Smooth muscle cell (in vitro differentiated cells): ENCODE results near the gene RAB40C. TPM values are rescaled to one million over a fixed set of nuclear protein-coding genes. Genes with fewer than 3 reads are reported as not detected.
A peak's percentile ranks its signal among the peaks of the same experiment; 100 is the strongest.

Source experiments
- DNase-seq: peaks from one replicate; lab custom pipeline; 2025; ENCODE audit not compliant: unreplicated experiment; lab: John Stamatoyannopoulos, UW
- H2AFZ ChIP-seq: fragments of 200-600 bp; sonication (generic); 2 replicates; pipeline ENCODE4 v1.6.0; 2016; ENCODE audit warnings: antibody characterized with exemption, low read depth, mild to moderate bottlenecking
- H3F3A ChIP-seq: fragments of 200-600 bp; sonication (generic); 2 replicates; pipeline ENCODE4 v1.6.0; 2017; ENCODE audit warnings: antibody characterized with exemption, low read depth
- H3K27ac ChIP-seq: fragments of 200-600 bp; sonication (generic); 2 replicates; pipeline ENCODE4 v1.5.1; 2016; ENCODE audit warnings: low read depth, mild to moderate bottlenecking
- H3K27me3 ChIP-seq: fragments of 200-600 bp; sonication (generic); 2 replicates; pipeline ENCODE4 v1.6.1; 2016; ENCODE audit warnings: low read depth, mild to moderate bottlenecking
- H3K36me3 ChIP-seq: fragments of 200-600 bp; sonication (generic); 2 replicates; pipeline ENCODE4 v1.5.1; 2016; ENCODE audit warnings: low read depth
- H3K4me1 ChIP-seq: fragments of 200-600 bp; sonication (generic); 2 replicates; pipeline ENCODE4 v1.5.1; 2016; ENCODE audit warnings: low read depth
- H3K4me2 ChIP-seq: fragments of 200-600 bp; sonication (generic); 2 replicates; pipeline ENCODE4 v1.6.0; 2016; ENCODE audit warnings: mild to moderate bottlenecking
- H3K4me3 ChIP-seq: fragments of 200-600 bp; sonication (generic); 2 replicates; pipeline ENCODE4 v1.5.1; 2016; ENCODE audit warnings: mild to moderate bottlenecking
- H3K79me2 ChIP-seq: fragments of 200-600 bp; sonication (generic); 2 replicates; pipeline ENCODE4 v1.6.0; 2016; ENCODE audit warnings: low read depth, mild to moderate bottlenecking
- H3K9ac ChIP-seq: fragments of 200-600 bp; sonication (generic); 2 replicates; pipeline ENCODE4 v1.6.0; 2016; ENCODE audit warnings: low read depth
- H3K9me3 ChIP-seq: fragments of 200-600 bp; sonication (generic); replicated peaks from 2 replicates; pipeline ENCODE4 v1.5.1; 2016; ENCODE audit warnings: low read depth
- H4K20me1 ChIP-seq: fragments of 200-600 bp; sonication (generic); 2 replicates; pipeline ENCODE4 v1.6.0; 2016; ENCODE audit warnings: low read depth
- CTCF ChIP-seq: fragments of 200-600 bp; sonication (generic); IDR thresholded peaks from 2 replicates; pipeline ENCODE4 v1.5.1; 2017; ENCODE audit warnings: borderline replicate concordance, mild to moderate bottlenecking, antibody characterized with exemption; ENCODE audit not compliant: insufficient read depth, poor library complexity, severe bottlenecking
- WGBS: methylation state at CpG from one replicate; pipeline ENCODE4 v1.1.7; 2016; ENCODE audit warnings: low lambda C conversion rate; 5-methylcytosine and 5-hydroxymethylcytosine counted together
- polyA plus RNA-seq: library from polyadenylated mRNA; unstranded; fragments of >200 nt; fragmentation: Nextera tagmentation; extraction: Ambion mirVana; gene quantifications from 2 replicates; pipeline ENCODE4 v1.2.1, GENCODE V29; 2016
- total RNA-seq: library from RNA; depleted of rRNA; stranded (reverse); fragments of >200 nt; gene quantifications from 2 replicates; pipeline ENCODE4 v1.2.3, GENCODE V29; 2014

Gene RAB40C
- total and polyA plus RNA-seq, 2 experiments from 2014 or later = 21.2 to 28.3 TPM

- H3K4me1 ChIP-seq = peaks cover 6% of the 10 kb centered on the region
- H3K27me3 ChIP-seq = no peaks in the 10 kb centered on the region
- H3K4me2 ChIP-seq = peak overlapping the region; percentile 93
- no peak for DNase-seq
- no peaks in the 10 kb centered on the region for H3K36me3 ChIP-seq
- H2AFZ ChIP-seq = no peak overlapping the region
- no peak overlapping the region for H3K4me3 ChIP-seq
- WGBS = 89% methylated on average over 15 of the region's 15 CpGs
- H4K20me1 ChIP-seq = peaks cover 67% of the 10 kb centered on the region
- no peak for TF ChIP-seq CTCF
- no peaks in the 10 kb centered on the region for H3F3A ChIP-seq
- no peak overlapping the region for H3K9ac ChIP-seq
- no peaks in the 10 kb centered on the region for H3K9me3 ChIP-seq
- H3K27ac ChIP-seq = no peak overlapping the region
- H3K79me2 ChIP-seq = peaks cover 66% of the 10 kb centered on the region
These were observed 2.1 kb downstream of the RAB40C start for GRCh38 chr16:591892-592517.

GRCh38 chr16:592518-593306, 2.8 kb downstream of the RAB40C start:
- Histone ChIP-seq H3K4me1 (peaks cover 3% of the 10 kb centered on the region), H3K9me3 (no peaks in the 10 kb centered on the region), H3F3A (no peaks in the 10 kb centered on the region), H4K20me1 (peaks cover 74% of the 10 kb centered on the region), H3K36me3 (no peaks in the 10 kb centered on the region), H3K4me3 (no peak overlapping the region), H3K27ac (peak overlapping the region; percentile 35), H2AFZ (no peak overlapping the region), H3K27me3 (no peaks in the 10 kb centered on the region), H3K4me2 (no peak overlapping the region), H3K79me2 (peaks cover 68% of the 10 kb centered on the region), H3K9ac (no peak overlapping the region)
- 91% methylated on average over 24 of the region's 24 CpGs for WGBS
- TF ChIP-seq CTCF = no peak
- DNase-seq = no peak

- no peak for TF ChIP-seq CTCF
- H2AFZ ChIP-seq = no peak overlapping the region
- H3K79me2 ChIP-seq = peaks cover 68% of the 10 kb centered on the region
- WGBS = 69% methylated on average over 9 of the region's 9 CpGs
- DNase-seq = no peak
- no peaks in the 10 kb centered on the region for H3F3A ChIP-seq
- peaks cover 3% of the 10 kb centered on the region for H3K4me1 ChIP-seq
- H3K9me3 ChIP-seq = no peaks in the 10 kb centered on the region
- H3K36me3 ChIP-seq = no peaks in the 10 kb centered on the region
- H3K9ac ChIP-seq = no peak overlapping the region
- H3K27ac ChIP-seq = peak overlapping the region; percentile 35
- H3K27me3 ChIP-seq = no peaks in the 10 kb centered on the region
- H4K20me1 ChIP-seq = peaks cover 81% of the 10 kb centered on the region
- H3K4me2 ChIP-seq = no peak overlapping the region
- H3K4me3 ChIP-seq = no peak overlapping the region
These were observed 3.5 kb downstream of the RAB40C start for GRCh38 chr16:593406-593805.

GRCh38 chr16:593807-594206, 3.9 kb downstream of the RAB40C start:
- Histone ChIP-seq H3K79me2 (peaks cover 72% of the 10 kb centered on the region), H3K4me1 (peaks cover 3% of the 10 kb centered on the region), H3K36me3 (no peaks in the 10 kb centered on the region), H3K4me2 (no peak overlapping the region), H3K9ac (no peak overlapping the region), H3F3A (no peaks in the 10 kb centered on the region), H3K9me3 (no peaks in the 10 kb centered on the region), H3K4me3 (no peak overlapping the region), H3K27me3 (no peaks in the 10 kb centered on the region), H3K27ac (no peak overlapping the region), H4K20me1 (peaks cover 85% of the 10 kb centered on the region), H2AFZ (no peak overlapping the region)
- WGBS = 91% methylated on average over 14 of the region's 16 CpGs
- TF ChIP-seq CTCF = no peak
- DNase-seq = no peak
